Mucosa of rectum (tissue), 2 donors: ENCODE data around the gene TMEM51.

Experiments used
- H3K27ac ChIP-seq, 2 donors: one replicate each; pipeline ENCODE4 v1.7.0; 2013; ENCODE audit warnings: inconsistent platforms in 2 of 2, low read depth in 2 of 2, low read length in 2 of 2
- H3K27me3 ChIP-seq, 2 donors: one replicate each; pipeline ENCODE4 v1.7.0; 2013; ENCODE audit warnings: low read length in 2 of 2; ENCODE audit not compliant: control insufficient read depth in 2 of 2, insufficient read depth in 2 of 2
- H3K36me3 ChIP-seq, 2 donors: one replicate each; pipeline ENCODE4 v1.7.0; 2013; ENCODE audit warnings: low read length in 2 of 2; ENCODE audit not compliant: control insufficient read depth in 2 of 2, insufficient read depth in 2 of 2
- H3K4me1 ChIP-seq, 2 donors: one replicate each; pipeline ENCODE4 v1.7.0; 2013; ENCODE audit warnings: low read length in 2 of 2, mild to moderate bottlenecking in 1 of 2; ENCODE audit not compliant: control insufficient read depth in 2 of 2, insufficient read depth in 2 of 2
- H3K4me3 ChIP-seq, 2 donors: one replicate each; pipeline ENCODE4 v1.7.0; 2013; ENCODE audit warnings: low read length in 2 of 2
- H3K9ac ChIP-seq, 2 donors: one replicate each; pipeline ENCODE4 v1.7.0; 2013; ENCODE audit warnings: low read length in 2 of 2, low read depth in 1 of 2, mild to moderate bottlenecking in 1 of 2
- H3K9me3 ChIP-seq, 2 donors: one replicate each; pipeline ENCODE4 v1.7.0; 2013; ENCODE audit warnings: low read length in 2 of 2; ENCODE audit not compliant: control insufficient read depth in 2 of 2
- donor health status: healthy.
- donor health status: Normal muscosa, but diverticular disease.

Gene TMEM51

DNA sequence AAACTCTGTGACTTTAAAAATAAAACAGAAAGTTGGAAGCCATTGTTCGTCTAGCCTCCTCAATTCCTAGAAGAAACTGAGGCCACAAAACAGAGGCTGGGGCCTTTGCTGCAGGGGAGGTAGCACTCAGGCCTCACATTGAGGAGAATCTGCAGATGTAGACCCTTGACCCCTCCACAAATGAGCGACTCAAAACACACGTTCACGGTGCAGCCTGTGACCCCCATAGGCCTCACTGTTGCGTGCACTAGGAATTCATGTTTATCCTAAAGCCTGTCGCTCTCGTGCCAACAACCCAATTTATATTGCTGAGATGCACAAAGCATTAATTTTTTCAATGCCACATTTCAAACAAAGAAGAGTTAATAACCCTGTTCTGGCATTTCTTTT lies 5.6 kb downstream of the TMEM51 start:
- Histone ChIP-seq H3K27ac (peak overlapping the region in 1 of 2 donors; percentile 7), H3K4me3 (no peak overlapping the region), H3K9me3 (no peaks in the 10 kb centered on the region), H3K27me3 (no peaks in the 10 kb centered on the region), H3K36me3 (no peaks in the 10 kb centered on the region), H3K4me1 (peaks cover 8 to 18% of the 10 kb centered on the region in 2 donors), H3K9ac (no peak overlapping the region)

DNA sequence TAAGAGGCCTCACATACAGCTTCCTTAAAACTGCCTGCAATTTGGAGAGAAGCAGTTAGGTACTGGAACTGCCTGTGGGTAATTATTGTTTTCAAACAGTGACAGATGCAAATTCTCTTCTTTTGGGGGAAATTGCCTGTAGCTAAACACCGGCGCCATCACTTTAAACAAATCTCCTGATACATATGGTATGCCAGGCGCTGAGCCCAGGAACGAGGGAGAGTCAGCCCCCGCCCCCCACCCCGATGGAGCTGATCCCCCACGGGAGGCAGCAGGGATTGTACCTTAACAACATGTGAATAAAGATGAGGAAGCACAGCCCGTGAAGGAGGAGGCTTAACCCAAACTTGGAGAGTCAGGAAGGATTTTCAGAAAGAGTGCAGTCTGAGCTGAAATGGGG lies 7.1 kb downstream of the TMEM51 start:
- H3K4me1 ChIP-seq, result peaks cover 6 to 14% of the 10 kb centered on the region in 2 donors
- no peak overlapping the region for H3K9ac ChIP-seq
- no peaks in the 10 kb centered on the region for H3K27me3 ChIP-seq
- H3K27ac ChIP-seq, result no peak overlapping the region
- no peaks in the 10 kb centered on the region for H3K9me3 ChIP-seq
- H3K36me3 ChIP-seq, result no peaks in the 10 kb centered on the region
- H3K4me3 ChIP-seq, result no peak overlapping the region

DNA sequence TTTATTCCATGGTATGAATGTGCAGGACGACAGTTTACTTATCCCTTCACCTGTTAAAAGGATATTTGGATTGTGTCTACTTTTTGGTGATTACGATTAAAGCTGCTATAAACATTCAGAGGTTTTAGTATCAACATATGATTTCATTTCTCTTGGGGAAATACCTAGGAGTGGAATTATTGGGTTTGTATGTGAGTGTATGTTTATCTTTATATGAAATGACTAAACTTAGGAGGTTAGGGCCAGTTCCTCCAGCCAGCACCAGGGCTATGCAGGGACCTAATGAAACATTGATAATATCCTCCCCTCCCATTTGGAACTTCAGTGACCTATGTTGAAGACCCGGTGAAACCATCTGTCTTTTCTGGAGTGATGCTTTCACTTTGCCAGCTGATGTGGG lies 13.8 kb downstream of the TMEM51 start:
- Histone ChIP-seq H3K9me3 (no peaks in the 10 kb centered on the region), H3K9ac (no peak overlapping the region), H3K4me1 (peaks cover 0 to 7% of the 10 kb centered on the region in 2 donors), H3K4me3 (no peak overlapping the region), H3K27ac (no peak overlapping the region), H3K36me3 (no peaks in the 10 kb centered on the region), H3K27me3 (no peaks in the 10 kb centered on the region)

DNA sequence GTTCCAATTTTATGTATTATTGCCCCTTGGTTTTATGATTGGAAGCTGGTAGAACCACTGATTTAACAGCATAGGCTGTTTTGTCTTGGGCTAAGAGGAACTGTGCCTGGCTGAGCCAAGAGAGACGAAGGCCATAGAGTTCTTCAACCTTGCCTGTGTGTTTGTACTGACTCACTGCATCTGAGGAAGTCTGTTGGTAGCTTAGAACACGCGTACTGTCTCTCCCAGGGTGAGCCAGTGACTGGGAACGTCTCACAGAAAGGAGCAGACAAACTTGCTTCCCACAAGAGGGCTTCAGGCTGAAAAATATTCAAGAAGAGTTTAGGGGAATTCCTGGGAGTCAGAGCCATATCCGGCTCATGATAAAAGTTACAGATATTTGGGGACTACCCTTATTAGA lies 14.9 kb downstream of the TMEM51 start:
- Histone ChIP-seq H3K9me3 (no peaks in the 10 kb centered on the region), H3K27ac (no peak overlapping the region), H3K36me3 (no peaks in the 10 kb centered on the region), H3K27me3 (no peaks in the 10 kb centered on the region), H3K9ac (no peak overlapping the region), H3K4me3 (no peak overlapping the region), H3K4me1 (peaks cover 0 to 12% of the 10 kb centered on the region in 2 donors)

DNA sequence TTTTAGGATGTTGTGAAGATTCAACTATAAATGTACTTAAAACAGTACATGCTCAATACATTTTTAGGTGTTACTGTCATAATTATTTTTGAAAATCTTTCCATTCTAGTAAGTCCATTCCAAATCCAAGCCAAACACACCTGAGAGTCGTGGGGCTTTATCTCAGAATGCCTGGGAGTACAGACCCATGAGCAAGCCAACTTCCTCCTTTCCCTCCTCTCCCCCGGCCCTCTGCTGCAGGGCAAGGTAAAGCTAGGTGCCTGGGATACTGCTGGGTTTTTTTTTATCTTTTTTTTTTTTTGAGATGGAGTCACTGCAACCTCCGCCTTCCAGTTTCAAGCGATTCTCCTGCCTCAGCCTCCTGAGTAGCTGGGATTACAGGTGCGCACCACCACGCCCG lies 16.5 kb downstream of the TMEM51 start:
- Histone ChIP-seq H3K9ac (no peak overlapping the region), H3K4me1 (peaks cover 8 to 23% of the 10 kb centered on the region in 2 donors), H3K4me3 (no peak overlapping the region), H3K9me3 (no peaks in the 10 kb centered on the region), H3K36me3 (no peaks in the 10 kb centered on the region), H3K27me3 (no peaks in the 10 kb centered on the region), H3K27ac (no peak overlapping the region)

DNA sequence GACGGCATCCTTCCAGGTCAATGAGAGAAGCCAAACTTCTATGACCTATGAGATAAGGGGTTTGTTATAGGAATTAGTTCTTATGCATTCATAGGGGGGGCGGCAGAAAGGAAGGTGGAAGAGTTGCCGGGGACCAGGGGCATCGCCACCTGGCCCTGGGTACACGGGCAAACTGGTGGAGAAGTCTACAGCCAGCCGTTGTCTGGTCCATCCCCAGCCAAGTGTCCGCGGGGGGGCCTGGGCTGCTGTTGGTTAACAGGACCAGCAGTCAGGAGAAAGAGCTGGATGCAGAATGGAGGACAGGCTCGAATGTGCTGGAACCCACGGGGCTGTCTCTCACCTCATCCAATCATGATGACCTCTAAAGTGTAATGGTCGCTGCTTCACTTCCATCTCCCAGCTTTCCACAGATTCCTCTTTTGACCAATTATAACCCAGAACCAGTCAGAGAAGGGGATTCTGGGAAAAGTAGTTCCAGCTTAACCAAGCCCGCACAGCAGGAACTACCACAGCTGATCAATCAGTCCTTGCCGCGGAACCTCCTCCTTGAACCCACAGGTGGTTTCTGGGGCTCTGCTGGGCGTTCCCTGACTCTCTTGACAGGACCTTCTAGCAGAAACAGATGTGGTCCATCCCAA lies 17.8 kb downstream of the TMEM51 start:
- Histone ChIP-seq H3K4me1 (peaks cover 8 to 23% of the 10 kb centered on the region in 2 donors), H3K36me3 (no peaks in the 10 kb centered on the region), H3K27me3 (no peaks in the 10 kb centered on the region), H3K9ac (no peak overlapping the region), H3K4me3 (no peak overlapping the region), H3K27ac (no peak overlapping the region), H3K9me3 (no peaks in the 10 kb centered on the region)

DNA sequence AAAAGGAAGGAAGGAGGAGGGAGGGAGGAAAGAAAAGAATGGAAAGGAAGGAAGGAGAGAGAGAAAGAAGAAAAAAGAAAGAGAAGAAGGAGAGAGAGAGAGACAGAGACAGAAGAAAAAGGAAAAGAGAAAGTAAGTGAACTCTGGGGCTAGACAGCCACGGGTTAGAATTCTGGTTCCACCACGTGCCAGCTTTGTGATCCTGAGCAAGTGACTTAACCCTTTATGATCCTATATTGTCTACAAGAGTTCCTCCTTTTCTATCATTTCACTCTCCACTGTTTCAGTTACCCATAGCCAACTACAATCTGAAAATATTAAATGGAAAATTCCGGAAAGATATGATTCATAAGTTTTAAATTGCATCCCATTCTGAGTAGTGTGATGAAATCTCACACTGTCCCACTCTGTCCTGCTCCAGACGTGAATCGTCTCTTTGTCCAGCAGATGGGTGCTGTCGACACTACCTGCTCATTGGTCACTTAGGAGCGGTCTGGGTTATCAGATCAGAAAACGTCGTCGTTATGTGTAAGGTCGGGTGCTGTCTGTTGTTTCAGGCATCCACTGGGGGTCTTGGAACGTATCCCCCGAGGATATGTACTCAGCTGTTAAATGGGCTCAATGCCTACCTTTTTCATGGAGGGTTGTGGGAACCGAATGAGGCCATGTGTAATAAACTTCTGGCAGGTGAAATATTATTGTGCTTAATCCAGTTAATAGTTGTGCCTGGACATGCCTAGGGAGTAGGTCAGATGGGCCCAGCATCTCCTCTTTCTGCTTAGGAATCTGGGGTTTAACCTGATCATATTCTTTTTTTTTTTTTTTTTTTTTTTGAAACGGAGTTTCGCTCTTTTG lies 19.1 kb downstream of the TMEM51 start:
- H3K9ac ChIP-seq, result no peak overlapping the region
- H3K27ac ChIP-seq, result no peak overlapping the region
- peaks cover 8 to 29% of the 10 kb centered on the region in 2 donors for H3K4me1 ChIP-seq

DNA sequence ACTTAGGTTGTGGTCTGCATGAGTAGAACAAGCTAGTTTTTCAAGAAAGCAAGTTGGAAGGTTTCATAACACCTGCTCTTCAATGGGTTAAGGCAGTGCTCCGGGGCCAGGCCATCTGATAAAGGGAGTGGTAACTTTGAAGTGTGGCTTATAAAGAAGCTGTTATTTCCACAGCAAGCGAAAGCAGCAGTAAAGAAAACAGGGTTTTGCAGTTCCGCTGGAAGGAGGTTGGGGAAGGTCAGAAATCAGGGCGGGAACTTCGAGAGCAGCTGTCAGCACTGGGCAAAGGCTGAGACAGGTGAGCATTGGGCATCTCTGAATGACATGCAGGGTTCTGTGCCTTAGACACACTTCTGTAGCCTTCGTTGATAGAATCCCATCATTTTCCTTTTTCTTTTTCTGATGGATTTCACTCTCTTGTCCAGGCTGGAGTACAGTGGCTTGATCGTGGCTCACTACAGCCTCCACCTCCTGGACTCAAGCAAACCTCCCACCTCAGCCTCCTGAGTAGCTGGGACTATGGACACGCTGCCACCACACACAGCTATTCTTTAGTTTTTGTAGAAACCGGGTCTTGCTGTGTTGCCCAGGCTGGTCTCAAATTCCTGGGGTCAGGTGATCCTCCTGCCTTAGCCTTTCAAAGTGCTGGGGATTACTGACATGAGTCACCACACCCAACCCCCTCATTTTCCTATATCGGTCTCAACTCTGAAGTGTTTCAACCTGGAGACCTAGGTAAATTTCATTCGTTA lies 20.5 kb downstream of the TMEM51 start:
- H3K36me3 ChIP-seq, result no peaks in the 10 kb centered on the region
- H3K4me3 ChIP-seq, result no peak overlapping the region
- peak overlapping the region; percentile 17 to 35 for H3K27ac ChIP-seq
- no peak overlapping the region for H3K9ac ChIP-seq
- H3K27me3 ChIP-seq, result no peaks in the 10 kb centered on the region
- H3K9me3 ChIP-seq, result no peaks in the 10 kb centered on the region
- H3K4me1 ChIP-seq, result peaks cover 17 to 37% of the 10 kb centered on the region in 2 donors

More for the DNA sequence above, 19.1 kb downstream of the TMEM51 start:
- Histone ChIP-seq H3K4me3 (no peak overlapping the region), H3K27me3 (no peaks in the 10 kb centered on the region), H3K9me3 (no peaks in the 10 kb centered on the region), H3K36me3 (no peaks in the 10 kb centered on the region)

DNA sequence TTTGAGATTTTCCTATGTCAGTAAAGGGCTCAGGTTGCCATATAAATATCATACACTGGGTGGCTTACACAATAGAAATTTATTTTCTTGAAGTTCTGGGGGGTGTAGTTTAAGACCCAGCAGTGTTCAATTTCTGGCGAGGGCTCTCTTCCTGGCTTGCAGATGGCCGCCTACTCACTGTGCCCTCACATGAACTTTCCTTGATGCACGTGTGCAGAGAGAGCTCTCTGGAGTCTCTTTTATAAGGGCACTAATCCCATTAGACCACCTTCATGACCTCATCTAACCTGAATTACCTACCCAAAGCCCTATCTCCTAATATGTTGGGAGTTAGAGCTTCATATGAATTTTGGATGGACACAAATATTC lies 21.1 kb downstream of the TMEM51 start:
- Histone ChIP-seq H3K4me1 (peaks cover 18 to 42% of the 10 kb centered on the region in 2 donors), H3K9ac (no peak overlapping the region), H3K27me3 (no peaks in the 10 kb centered on the region), H3K27ac (no peak overlapping the region), H3K9me3 (no peaks in the 10 kb centered on the region), H3K36me3 (no peaks in the 10 kb centered on the region), H3K4me3 (no peak overlapping the region)
